GM18520 (cell line): ENCODE results near the gene TRIM60.
A peak's percentile ranks its signal among the peaks of the same experiment; 100 is the strongest.
"Not testable (repeated sequence)": the region's sequence is repeated elsewhere in the genome, so short reads cannot be mapped to it uniquely, and the experiment has no call there.

Source experiments
- ATAC-seq: cut with Tn5 transposase; IDR thresholded peaks from one replicate; pipeline ENCODE4 v1.9.1; 2021; ENCODE audit not compliant: unreplicated experiment

The TRIM60 gene

GRCh38 chr4:165031436-165032211 lies at the start of gene TRIM60:
Gene TRIM60, plus strand, starts transcription at chr4:165031999. Its CDS starts 8,074 bp downstream, at chr4:165040073.
- ATAC-seq = no peak

- ATAC-seq = no peak
Measured at GRCh38 chr4:164989471-164989870, 42.3 kb upstream of the TRIM60 start.

GRCh38 chr4:164990786-164991185 lies 41.0 kb upstream of the TRIM60 start:
- not testable (repeated sequence) for ATAC-seq

GRCh38 chr4:164996123-164996522 lies 35.7 kb upstream of the TRIM60 start:
- not testable (repeated sequence) for ATAC-seq

- ATAC-seq = no peak
Measured at GRCh38 chr4:164997324-164997723, 34.5 kb upstream of the TRIM60 start.

GRCh38 chr4:164997941-164998340 lies 33.9 kb upstream of the TRIM60 start:
- no peak for ATAC-seq

- ATAC-seq = not testable (repeated sequence)
Measured at GRCh38 chr4:164998526-164999080, 33.2 kb upstream of the TRIM60 start.

GRCh38 chr4:165001957-165002356 lies 29.8 kb upstream of the TRIM60 start:
- ATAC-seq = not testable (repeated sequence)

- no peak for ATAC-seq
Measured at GRCh38 chr4:165005352-165005925, 26.4 kb upstream of the TRIM60 start.

GRCh38 chr4:165006456-165006855 lies 25.3 kb upstream of the TRIM60 start:
- no peak for ATAC-seq

- ATAC-seq = no peak
Measured at GRCh38 chr4:165006886-165007285, 24.9 kb upstream of the TRIM60 start.

GRCh38 chr4:165009493-165010227 lies 22.1 kb upstream of the TRIM60 start:
- peak; percentile 87 for ATAC-seq

GRCh38 chr4:165010487-165010886 lies 21.3 kb upstream of the TRIM60 start:
- no peak for ATAC-seq

- ATAC-seq = no peak
Measured at GRCh38 chr4:165010991-165011390, 20.8 kb upstream of the TRIM60 start.

- no peak for ATAC-seq
Measured at GRCh38 chr4:165011403-165011802, 20.4 kb upstream of the TRIM60 start.

GRCh38 chr4:165013691-165014090 lies 18.1 kb upstream of the TRIM60 start:
- no peak for ATAC-seq

- peak; percentile 91 for ATAC-seq
Measured at GRCh38 chr4:165016971-165017370, 14.8 kb upstream of the TRIM60 start.

- ATAC-seq = not testable (repeated sequence)
Measured at GRCh38 chr4:165019995-165020394, 11.8 kb upstream of the TRIM60 start.

- not testable (repeated sequence) for ATAC-seq
Measured at GRCh38 chr4:165025782-165026181, 6.0 kb upstream of the TRIM60 start.

- ATAC-seq = no peak
Measured at GRCh38 chr4:165027762-165028402, 3.9 kb upstream of the TRIM60 start.

GRCh38 chr4:165048170-165048569 lies 16.4 kb downstream of the TRIM60 start:
- ATAC-seq = no peak
